NOMO-1 treated with dmso at 0.1 percent for 144 hours (cell line): ENCODE measurements around the gene MAGEF1.
"Not testable (repeated sequence)": the region's sequence is repeated elsewhere in the genome, so short reads cannot be mapped to it uniquely, and the experiment has no call there.

Experiments
- DNase-seq: peaks from one replicate; lab custom pipeline; 2025; ENCODE audit not compliant: unreplicated experiment; lab: John Stamatoyannopoulos, UW

Gene MAGEF1

DNA sequence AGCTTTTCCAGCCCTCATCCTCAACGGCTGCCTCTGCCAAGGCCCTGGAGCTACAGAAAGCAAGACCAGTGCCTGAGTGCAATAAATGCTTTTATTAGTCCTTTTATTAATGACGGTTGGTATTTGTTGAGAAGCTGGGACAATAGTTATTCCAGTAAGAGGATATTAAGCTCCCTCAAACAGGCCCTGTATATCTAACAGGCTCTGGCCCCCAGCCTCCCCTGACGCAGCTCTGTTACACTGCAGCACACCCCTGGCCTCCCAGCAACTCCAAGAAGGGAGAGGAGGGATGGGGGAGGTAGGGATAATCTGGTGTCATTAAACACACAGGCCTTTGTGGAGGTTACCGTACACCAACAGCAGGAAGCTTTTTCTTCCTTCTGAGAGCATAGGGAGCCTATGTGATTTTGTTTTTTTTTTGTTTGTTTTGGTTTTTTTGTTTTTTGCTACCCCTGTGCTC, 30.8 kb upstream of the MAGEF1 start:
- no peak for DNase-seq

DNA sequence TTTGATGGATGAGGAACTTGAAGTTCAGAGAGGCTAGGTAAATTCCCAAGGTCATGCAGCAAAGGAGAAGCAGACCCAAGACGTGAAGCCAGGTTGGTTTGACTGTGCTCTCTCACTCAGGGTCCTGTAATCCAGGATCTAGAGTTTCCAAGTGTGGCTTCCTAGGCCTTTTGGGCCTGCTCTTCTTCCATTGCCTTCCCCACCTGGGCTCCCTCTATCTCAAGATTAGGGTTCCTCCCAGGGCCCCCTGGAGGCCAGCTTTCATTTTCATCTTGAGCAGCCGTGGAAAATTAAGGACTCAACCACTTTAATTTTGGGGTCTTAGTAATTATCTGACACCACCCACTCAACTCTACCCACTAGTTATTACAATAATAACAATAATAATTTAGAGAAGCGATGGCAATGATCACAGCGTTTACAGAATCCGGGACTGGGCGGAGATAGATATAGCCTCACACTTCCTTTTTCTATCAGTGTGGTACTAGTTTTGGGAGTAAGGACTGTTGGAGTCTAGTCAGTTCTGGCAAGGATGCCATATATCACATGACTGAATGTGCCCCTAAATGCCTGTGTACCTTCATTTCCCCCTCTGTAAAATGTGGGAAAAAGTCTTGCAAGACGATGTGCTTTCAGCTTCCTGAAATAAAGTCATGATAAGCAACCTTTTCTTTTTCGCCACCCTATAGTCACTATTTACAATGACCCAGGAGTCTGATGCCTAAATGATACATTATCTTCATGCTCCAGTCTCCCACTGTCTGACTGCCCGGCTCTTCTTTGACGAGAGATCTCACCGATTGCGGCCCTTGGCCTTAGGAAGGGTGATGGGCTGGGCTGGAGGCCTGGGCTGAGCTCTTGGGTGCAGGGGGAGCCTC, 30.2 kb upstream of the MAGEF1 start:
- DNase-seq: no peak

- DNase-seq: no peak
Measured at GRCh38 chr3:184741259-184741556, 29.3 kb upstream of the MAGEF1 start.

DNA sequence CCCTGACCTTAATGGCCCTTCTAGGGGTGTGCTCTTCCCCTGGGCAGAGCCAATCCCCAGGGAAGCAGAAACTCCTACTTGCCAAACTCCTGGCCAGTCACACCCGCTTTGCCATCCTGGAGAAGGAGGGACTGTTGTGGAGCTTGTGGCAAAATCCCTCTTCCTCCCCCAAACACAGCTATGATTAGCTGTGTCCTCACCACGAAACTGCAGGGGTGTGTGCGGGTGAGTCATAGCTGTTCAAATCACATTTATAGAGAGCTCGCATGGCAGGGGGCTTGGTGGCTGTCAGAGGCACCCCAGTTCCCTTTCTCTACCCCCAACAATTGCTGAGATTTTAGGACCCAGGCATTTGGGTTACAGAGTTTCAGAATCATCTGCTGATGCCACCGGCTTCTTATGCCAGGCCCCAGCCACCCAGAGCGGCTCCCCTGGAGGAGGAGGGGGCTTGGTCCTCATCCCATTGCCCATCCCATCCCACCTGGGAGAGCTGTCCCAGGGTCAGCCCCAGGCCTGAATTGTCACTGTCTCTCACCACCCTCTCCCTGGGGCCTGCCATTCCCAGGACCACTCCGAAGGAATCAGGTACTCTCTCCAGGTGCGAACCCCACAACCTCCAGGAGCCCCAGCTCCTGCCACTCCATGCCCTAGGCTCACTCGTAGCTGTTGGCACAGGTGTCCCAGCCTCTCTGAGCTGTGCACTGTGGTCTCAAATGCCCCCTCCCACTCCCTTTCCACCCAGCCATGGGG, 28.8 kb upstream of the MAGEF1 start:
- no peak for DNase-seq

- no peak for DNase-seq
Measured at GRCh38 chr3:184739594-184740505, 28.0 kb upstream of the MAGEF1 start.

- no peak for DNase-seq
Measured at GRCh38 chr3:184738982-184739381, 27.1 kb upstream of the MAGEF1 start.

DNA sequence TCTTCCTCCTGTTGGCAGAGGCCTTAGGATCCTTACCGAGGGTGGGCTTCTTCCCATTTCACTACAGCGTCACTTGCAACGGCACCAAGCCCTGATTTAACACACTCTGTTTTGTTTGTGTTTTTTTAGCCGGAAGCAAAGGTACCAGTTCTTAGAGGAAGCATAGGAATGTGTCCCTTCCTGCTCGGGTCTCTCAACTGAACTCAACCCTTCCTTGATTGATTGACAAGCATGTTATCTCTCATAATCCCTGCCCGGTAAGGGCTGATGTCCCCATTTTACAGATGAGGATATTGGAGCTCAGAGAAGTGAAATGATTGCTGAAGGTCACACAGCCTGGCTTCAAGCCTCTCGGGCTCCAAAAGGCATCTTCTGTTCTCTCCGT, 26.6 kb upstream of the MAGEF1 start:
- DNase-seq: no peak

- DNase-seq: no peak
Measured at GRCh38 chr3:184737641-184738505, 26.0 kb upstream of the MAGEF1 start.

DNA sequence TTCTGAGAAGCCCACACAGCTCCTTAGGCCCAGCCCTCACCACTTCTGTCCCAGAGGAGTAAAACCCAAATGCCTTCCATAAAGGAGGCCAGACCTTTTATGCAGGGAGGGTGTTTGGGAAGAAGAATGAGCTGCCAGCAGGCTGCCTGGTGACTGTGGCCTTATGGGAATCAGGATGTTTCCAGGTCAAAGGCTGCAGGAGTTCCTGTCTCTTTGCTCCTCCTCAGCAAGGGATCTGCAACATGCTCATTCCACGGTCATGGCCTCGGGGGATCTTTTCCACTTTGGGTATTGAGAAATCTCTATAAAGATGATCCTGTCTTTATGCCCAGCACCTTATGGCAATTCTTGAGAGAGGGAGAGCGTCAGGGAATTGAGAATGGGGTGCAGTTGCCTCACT, 25.2 kb upstream of the MAGEF1 start:
- DNase-seq: no peak

DNA sequence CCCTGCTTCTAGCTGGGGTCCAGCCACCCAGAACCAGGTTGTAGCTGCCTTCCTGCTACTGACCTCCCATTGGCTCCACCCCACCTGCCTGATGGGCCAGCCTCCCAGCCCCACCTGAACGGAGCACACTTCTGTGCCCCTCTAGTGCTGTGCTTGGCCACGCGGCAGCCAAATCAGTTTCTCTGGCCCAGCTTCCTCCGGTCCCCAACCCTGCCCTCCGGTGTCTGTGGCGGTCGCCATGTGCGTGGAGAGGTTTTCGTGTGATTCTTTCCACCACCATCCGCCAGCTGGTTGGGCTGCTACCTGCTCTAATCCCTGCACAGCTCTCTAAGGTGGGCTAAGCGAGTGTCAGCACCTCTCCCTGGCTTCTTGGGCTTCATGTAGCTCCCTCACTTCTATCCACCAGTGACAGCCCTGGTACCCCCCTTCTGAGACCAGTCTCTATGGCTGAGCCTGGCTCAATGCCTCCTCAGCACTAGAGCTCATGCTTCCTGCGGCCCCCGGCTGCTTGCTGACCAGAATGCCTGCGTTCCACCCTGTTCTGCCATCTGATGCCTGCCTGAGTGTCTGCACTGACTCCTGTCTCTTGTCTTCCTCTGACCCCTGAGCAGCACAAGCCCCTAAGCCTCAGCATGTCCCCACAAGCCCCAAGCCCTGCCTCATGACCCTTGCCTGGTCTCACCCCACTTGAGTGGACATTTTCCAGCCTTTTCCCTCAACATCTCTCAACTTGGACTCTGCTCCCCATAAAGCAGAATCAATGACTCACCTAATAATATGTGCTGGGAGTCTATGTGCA, 23.2 kb upstream of the MAGEF1 start:
- DNase-seq: no peak

DNA sequence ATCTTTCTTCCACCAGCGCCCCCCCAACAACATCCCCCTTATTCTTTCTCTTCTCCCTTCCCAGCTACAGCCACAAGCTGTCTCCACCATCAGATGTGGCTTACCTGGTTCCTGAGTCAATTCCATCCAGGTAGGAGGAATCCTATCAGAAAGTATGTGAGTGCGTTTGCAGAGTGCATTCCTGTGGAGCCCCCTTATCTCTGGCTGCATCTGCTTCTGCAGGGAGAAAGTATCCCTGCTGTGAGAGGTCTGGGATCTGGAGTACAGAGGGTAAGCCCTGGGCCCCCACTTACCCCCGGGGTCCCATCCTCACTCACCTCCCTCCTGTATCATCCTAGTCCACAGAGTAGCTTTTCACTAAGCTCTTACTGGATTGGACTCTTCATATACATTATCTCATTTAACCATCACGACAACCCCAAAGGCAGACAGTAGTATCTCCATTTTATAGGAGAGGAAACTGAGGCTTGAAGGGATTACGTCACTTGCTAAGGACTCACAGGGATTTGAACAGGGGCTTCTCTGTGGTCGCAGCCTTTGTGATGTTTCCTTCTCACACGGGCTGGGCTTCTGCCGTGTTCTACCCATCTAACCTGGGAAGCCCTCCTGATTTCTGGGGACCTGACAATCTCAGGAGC, 22.2 kb upstream of the MAGEF1 start:
- no peak for DNase-seq

- no peak for DNase-seq
Measured at GRCh38 chr3:184733181-184733580, 21.3 kb upstream of the MAGEF1 start.

GRCh38 chr3:184731786-184732537, 20.1 kb upstream of the MAGEF1 start:
- no peak for DNase-seq

DNA sequence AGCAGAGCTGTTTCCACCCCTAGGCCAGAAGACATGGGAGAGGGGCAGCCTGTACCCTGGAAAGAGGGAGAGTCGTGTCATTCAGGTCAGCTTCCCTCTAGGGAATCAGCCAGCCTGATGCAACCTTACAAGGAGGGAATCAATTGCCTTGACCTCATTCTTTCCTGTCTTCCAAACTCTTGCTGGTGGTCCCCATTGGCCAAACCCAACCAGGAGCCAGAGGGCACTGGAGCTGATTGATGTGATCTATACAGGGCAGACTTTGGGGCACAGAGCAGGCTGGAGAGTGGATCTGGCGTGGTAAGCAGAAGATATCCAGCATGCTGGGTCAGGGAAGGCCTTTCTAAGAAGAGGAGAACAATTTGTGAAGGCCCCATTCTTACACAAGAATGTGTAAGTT, 19.1 kb upstream of the MAGEF1 start:
- DNase-seq: no peak

DNA sequence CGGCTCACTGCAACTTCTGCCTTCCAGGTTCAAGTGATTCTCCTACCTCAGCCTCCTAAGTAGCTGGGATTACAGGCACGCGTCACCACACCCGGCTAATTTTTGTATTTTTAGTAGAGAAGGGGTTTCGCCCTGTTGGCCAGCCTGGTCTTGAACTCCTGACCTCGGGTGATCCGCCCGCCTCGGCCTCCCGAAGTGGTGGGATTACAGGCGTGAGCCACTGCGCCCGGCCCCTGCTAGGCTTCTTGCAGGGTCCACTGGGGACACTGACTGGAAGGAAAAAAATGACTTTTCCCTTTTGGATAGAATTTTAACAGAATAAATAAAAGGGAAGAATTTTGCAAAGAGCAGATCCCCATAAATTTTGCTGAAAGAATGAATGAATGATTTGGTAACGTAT, 17.3 kb upstream of the MAGEF1 start:
- DNase-seq: not testable (repeated sequence)

DNA sequence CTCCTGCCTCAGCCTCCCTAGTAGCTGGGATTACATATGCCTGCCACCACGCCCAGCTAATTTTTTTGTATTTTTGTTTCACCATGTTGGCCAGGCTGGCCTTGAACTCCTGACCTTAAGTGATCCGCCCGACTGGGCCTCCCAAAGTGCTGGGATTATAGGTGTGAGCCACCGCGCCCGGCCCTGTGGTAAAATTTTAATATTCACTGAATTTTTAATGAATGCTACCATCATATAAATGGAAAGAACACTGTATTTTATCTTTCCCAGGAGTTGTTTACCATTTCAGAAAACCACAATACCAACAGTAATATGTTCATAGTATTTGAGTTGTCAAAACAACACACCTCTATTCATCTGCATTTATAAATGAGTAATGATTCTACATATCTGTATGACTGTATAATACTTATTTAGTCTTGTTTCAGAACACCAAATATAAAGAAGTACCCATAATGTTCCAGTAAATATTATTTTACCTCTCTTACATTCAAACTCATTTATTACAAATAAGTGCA, 16.2 kb upstream of the MAGEF1 start:
- DNase-seq: no peak

- DNase-seq: peak; percentile 81
Measured at GRCh38 chr3:184727357-184728009, 15.6 kb upstream of the MAGEF1 start.

- no peak for DNase-seq
Measured at GRCh38 chr3:184726497-184726896, 14.6 kb upstream of the MAGEF1 start.
